Ecto neural progenitor cell (in vitro differentiated cells): ENCODE results near the gene IFNW1.
"Not testable (repeated sequence)": the region's sequence is repeated elsewhere in the genome, so short reads cannot be mapped to it uniquely, and the experiment has no call there.

Experiments
- DNase-seq: peaks from one replicate; pipeline ENCODE4 v3.0.0-alpha.2; 2018; ENCODE audit warnings: low spot score

IFNW1 gene

GRCh38 chr9:21141427-21141882 lies at the start of gene IFNW1:
TSS of gene IFNW1 (minus strand) at chr9:21141832. CDS start at chr9:21141570, 262 bp downstream.
- no peak for DNase-seq

- not testable (repeated sequence) for DNase-seq
These were observed 45.9 kb upstream of the IFNW1 start, which contains the start of gene IFNA4 for GRCh38 chr9:21187487-21187886. TSS of gene IFNA4 (minus strand) at chr9:21187587. CDS start at chr9:21187531, 56 bp downstream.

- DNase-seq, result not testable (repeated sequence)
These were observed 41.4 kb upstream of the IFNW1 start for GRCh38 chr9:21182810-21183736.

- no peak for DNase-seq
These were observed 33.0 kb upstream of the IFNW1 start for GRCh38 chr9:21174671-21175070.

- no peak for DNase-seq
These were observed 30.5 kb upstream of the IFNW1 start for GRCh38 chr9:21172156-21172555.

- DNase-seq, result no peak
These were observed 29.7 kb upstream of the IFNW1 start for GRCh38 chr9:21171351-21171750.

- DNase-seq, result not testable (repeated sequence)
These were observed 24.9 kb upstream of the IFNW1 start, which contains the start of gene IFNA21 for GRCh38 chr9:21166560-21166959. TSS of gene IFNA21 (minus strand) at chr9:21166660. CDS start at chr9:21166612, 48 bp downstream.

GRCh38 chr9:21165516-21165915 lies 23.9 kb upstream of the IFNW1 start:
- DNase-seq, result no peak

- DNase-seq, result no peak
These were observed 18.5 kb upstream of the IFNW1 start for GRCh38 chr9:21160178-21160577.

- DNase-seq, result no peak
These were observed 13.9 kb upstream of the IFNW1 start for GRCh38 chr9:21155501-21155900.

GRCh38 chr9:21154018-21154608 lies 12.5 kb upstream of the IFNW1 start:
- DNase-seq, result no peak

GRCh38 chr9:21153336-21154017 lies 11.8 kb upstream of the IFNW1 start:
- no peak for DNase-seq

GRCh38 chr9:21144603-21145002 lies 3.0 kb upstream of the IFNW1 start:
- no peak for DNase-seq

GRCh38 chr9:21137020-21137419 lies 4.6 kb downstream of the IFNW1 start:
- no peak for DNase-seq

GRCh38 chr9:21135736-21136135 lies 5.9 kb downstream of the IFNW1 start:
- DNase-seq, result no peak

- not testable (repeated sequence) for DNase-seq
These were observed 13.4 kb downstream of the IFNW1 start for GRCh38 chr9:21128186-21128585.

- DNase-seq, result no peak
These were observed 19.9 kb downstream of the IFNW1 start for GRCh38 chr9:21121595-21122251.

- no peak for DNase-seq
These were observed 20.6 kb downstream of the IFNW1 start for GRCh38 chr9:21121079-21121478.

- DNase-seq, result no peak
These were observed 22.4 kb downstream of the IFNW1 start for GRCh38 chr9:21119093-21119770.

- no peak for DNase-seq
These were observed 27.3 kb downstream of the IFNW1 start for GRCh38 chr9:21114311-21114710.
